ENCODE data around the gene PRPH. TPM values are rescaled to one million over a fixed set of nuclear protein-coding genes. Genes with fewer than 3 reads are reported as not detected.

Gene PRPH
- total RNA-seq, 4 donors from 2014 or later: 4.7 to 5.6 TPM; not detected in 2

GRCh38 chr12:49297695-49298060 is 2.7 kb downstream of the PRPH start:
- no peak overlapping the region for H3K27ac ChIP-seq
- peaks cover 0 to 15% of the 10 kb centered on the region in 2 donors for H3K4me1 ChIP-seq
- no peak overlapping the region for H3K4me3 ChIP-seq
- intact Hi-C loops (cut with DNase I; ENCODE audit: low total_unique reads): no loop called here
- TF ChIP-seq CTCF (IDR thresholded peaks at IDR 0.05) (no peak), POLR2A (IDR thresholded peaks at IDR 0.05) (no peak)
- H3K9me3 ChIP-seq: no peaks in the 10 kb centered on the region
- DNase-seq: no peak
- peaks cover 24 to 40% of the 10 kb centered on the region in 2 donors for H3K27me3 ChIP-seq
- H3K36me3 ChIP-seq: no peaks in the 10 kb centered on the region

- no peak for DNase-seq
- H3K9me3 ChIP-seq: no peaks in the 10 kb centered on the region
- H3K27ac ChIP-seq: no peak overlapping the region
- no peaks in the 10 kb centered on the region for H3K36me3 ChIP-seq
- H3K4me3 ChIP-seq: no peak overlapping the region
- peaks cover 0 to 12% of the 10 kb centered on the region in 2 donors for H3K4me1 ChIP-seq
- TF ChIP-seq CTCF (IDR thresholded peaks at IDR 0.05) (no peak), POLR2A (IDR thresholded peaks at IDR 0.05) (no peak)
- intact Hi-C loops (cut with DNase I; ENCODE audit: low total_unique reads): no loop called here
- peaks cover 24 to 40% of the 10 kb centered on the region in 2 donors for H3K27me3 ChIP-seq
These were observed 3.2 kb downstream of the PRPH start for GRCh38 chr12:49298160-49298559.

- Histone ChIP-seq H3K27ac (no peak overlapping the region), H3K9me3 (no peaks in the 10 kb centered on the region), H3K4me3 (no peak overlapping the region), H3K36me3 (no peaks in the 10 kb centered on the region), H3K4me1 (peaks cover 0 to 7% of the 10 kb centered on the region in 2 donors), H3K27me3 (peaks cover 16 to 29% of the 10 kb centered on the region in 2 donors)
- DNase-seq: no peak
- no peak for TF ChIP-seq CTCF (IDR thresholded peaks at IDR 0.05)
- no peak for TF ChIP-seq POLR2A (IDR thresholded peaks at IDR 0.05)
- intact Hi-C loops (cut with DNase I; ENCODE audit: low total_unique reads): no loop called here
These were observed 6.8 kb downstream of the PRPH start for GRCh38 chr12:49301760-49302159.

GRCh38 chr12:49304161-49304560 is 9.2 kb downstream of the PRPH start:
- Histone ChIP-seq H3K36me3 (no peaks in the 10 kb centered on the region), H3K4me3 (no peak overlapping the region), H3K27ac (no peak overlapping the region), H3K9me3 (no peaks in the 10 kb centered on the region), H3K27me3 (peaks cover 0 to 6% of the 10 kb centered on the region in 2 donors), H3K4me1 (no peaks in the 10 kb centered on the region)
- intact Hi-C loops (cut with DNase I; ENCODE audit: low total_unique reads): no loop called here
- TF ChIP-seq POLR2A (IDR thresholded peaks at IDR 0.05): no peak
- DNase-seq: no peak

- H3K4me3 ChIP-seq: no peak overlapping the region
- TF ChIP-seq POLR2A (IDR thresholded peaks at IDR 0.05): no peak
- TF ChIP-seq CTCF (IDR thresholded peaks at IDR 0.05): no peak
- peaks cover 0 to 5% of the 10 kb centered on the region in 2 donors for H3K27me3 ChIP-seq
- H3K36me3 ChIP-seq: no peaks in the 10 kb centered on the region
- no peaks in the 10 kb centered on the region for H3K9me3 ChIP-seq
- H3K4me1 ChIP-seq: no peaks in the 10 kb centered on the region
- intact Hi-C loops (cut with DNase I; ENCODE audit: low total_unique reads): no loop called here
- no peak overlapping the region for H3K27ac ChIP-seq
- no peak for DNase-seq
These were observed 11.0 kb downstream of the PRPH start for GRCh38 chr12:49305762-49306510.
